ENCODE measurements around the gene UBE3C.
"Not testable (repeated sequence)": the region's sequence is repeated elsewhere in the genome, so short reads cannot be mapped to it uniquely, and the experiment has no call there.

The UBE3C gene

DNA sequence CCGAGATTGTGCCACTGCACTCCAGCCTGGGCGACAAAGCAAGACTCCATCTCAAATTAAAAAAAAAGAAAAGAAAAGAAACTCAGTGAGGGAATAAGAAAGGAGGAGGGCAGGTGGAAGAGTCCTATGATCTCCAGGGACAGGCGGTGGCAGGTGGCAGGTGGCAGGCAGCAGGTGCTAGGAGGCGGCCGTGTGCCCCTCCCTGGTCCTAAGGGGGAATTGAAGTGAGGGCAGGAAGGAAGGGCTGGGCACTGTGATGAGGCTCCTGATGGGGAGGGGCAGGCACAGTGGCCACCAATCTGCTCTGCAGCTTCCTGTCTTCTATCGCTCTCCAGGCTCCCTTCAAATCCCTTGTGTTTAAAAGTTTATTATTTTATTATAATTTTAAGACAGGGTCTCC is 41.2 kb upstream of the UBE3C start:
- H3K4me3 ChIP-seq (ENCODE audit: low read depth, low read length): no peak overlapping the region
- peaks cover 2% of the 10 kb centered on the region for H3K27me3 ChIP-seq (replicated peaks)
- no peak overlapping the region for H3K27ac ChIP-seq
- no peaks in the 10 kb centered on the region for H3K36me3 ChIP-seq (replicated peaks)
- TF ChIP-seq CTCF (IDR thresholded peaks at IDR 0.05; ENCODE audit: low read depth, low read length, missing control alignments): no peak
- DNase-seq: no peak
- in situ Hi-C loops (cut with HindIII; ENCODE audit: low pct_ligation_motif_present, low sequenced_read_pairs): no loop called here

DNA sequence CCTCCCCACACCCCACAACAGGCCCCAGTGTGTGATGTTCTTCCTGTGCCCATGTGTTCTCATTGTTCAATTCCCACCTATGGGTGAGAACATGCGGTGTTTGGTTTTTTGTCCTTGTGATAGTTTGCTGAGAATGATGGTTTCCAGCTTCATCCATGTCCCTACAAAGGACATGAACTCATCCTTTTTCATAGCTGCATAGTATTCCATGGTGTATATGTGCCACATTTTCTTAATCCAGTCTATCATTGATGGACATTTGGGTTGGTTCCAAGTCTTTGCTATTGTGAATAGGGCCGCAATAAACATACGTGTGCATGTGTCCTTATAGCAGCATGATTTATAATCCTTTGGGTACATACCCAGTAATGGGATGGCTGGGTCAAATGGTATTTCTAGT is 38.7 kb upstream of the UBE3C start:
- in situ Hi-C loops (cut with HindIII; ENCODE audit: low pct_ligation_motif_present, low sequenced_read_pairs); H3K36me3 ChIP-seq (replicated peaks); H3K27me3 ChIP-seq (replicated peaks); DNase-seq; H3K27ac ChIP-seq; H3K4me3 ChIP-seq (ENCODE audit: low read depth, low read length): not testable (repeated sequence)

- H3K27me3 ChIP-seq (replicated peaks); DNase-seq; in situ Hi-C loops (cut with HindIII; ENCODE audit: low pct_ligation_motif_present, low sequenced_read_pairs); H3K27ac ChIP-seq; H3K36me3 ChIP-seq (replicated peaks); H3K4me3 ChIP-seq (ENCODE audit: low read depth, low read length): not testable (repeated sequence)
Measured at GRCh38 chr7:157103641-157104040, 35.1 kb upstream of the UBE3C start.

- Histone ChIP-seq H3K4me3 (ENCODE audit: low read depth, low read length) (no peak overlapping the region), H3K27me3 (replicated peaks) (no peaks in the 10 kb centered on the region), H3K36me3 (replicated peaks) (no peaks in the 10 kb centered on the region), H3K27ac (no peak overlapping the region)
- DNase-seq: no peak
- no peak for TF ChIP-seq CTCF (IDR thresholded peaks at IDR 0.05; ENCODE audit: low read depth, low read length, missing control alignments)
- in situ Hi-C loops (cut with HindIII; ENCODE audit: low pct_ligation_motif_present, low sequenced_read_pairs): no loop called here
Measured at GRCh38 chr7:157111311-157111710, 27.4 kb upstream of the UBE3C start.

GRCh38 chr7:157112706-157113105 is 26.0 kb upstream of the UBE3C start:
- in situ Hi-C loops (cut with HindIII; ENCODE audit: low pct_ligation_motif_present, low sequenced_read_pairs): no loop called here
- no peak overlapping the region for H3K27ac ChIP-seq
- H3K4me3 ChIP-seq (ENCODE audit: low read depth, low read length): no peak overlapping the region
- no peaks in the 10 kb centered on the region for H3K36me3 ChIP-seq (replicated peaks)
- DNase-seq: no peak
- no peaks in the 10 kb centered on the region for H3K27me3 ChIP-seq (replicated peaks)
- no peak for TF ChIP-seq CTCF (IDR thresholded peaks at IDR 0.05; ENCODE audit: low read depth, low read length, missing control alignments)

DNA sequence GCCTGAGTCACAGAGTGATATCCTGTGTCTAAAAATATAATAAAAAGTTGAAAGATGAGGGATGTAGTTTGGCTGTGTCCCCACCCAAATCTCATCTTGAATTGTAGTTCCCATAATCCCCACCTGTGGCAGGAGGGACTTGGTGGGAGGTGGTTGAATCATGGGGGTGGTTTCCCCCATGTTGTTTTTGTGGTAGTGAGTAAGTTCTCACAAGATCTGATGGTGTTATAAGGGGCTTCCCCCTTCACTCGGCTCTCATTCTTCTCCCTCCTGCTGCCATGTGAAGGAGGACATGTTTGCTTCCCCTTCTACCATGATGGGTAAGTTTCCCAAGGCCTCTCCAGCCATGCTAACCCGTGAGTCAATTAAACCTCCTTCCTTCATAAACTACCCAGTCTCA is 25.1 kb upstream of the UBE3C start:
- Histone ChIP-seq H3K4me3 (ENCODE audit: low read depth, low read length) (no peak overlapping the region), H3K27me3 (replicated peaks) (no peaks in the 10 kb centered on the region), H3K36me3 (replicated peaks) (no peaks in the 10 kb centered on the region), H3K27ac (no peak overlapping the region)
- in situ Hi-C loops (cut with HindIII; ENCODE audit: low pct_ligation_motif_present, low sequenced_read_pairs): no loop called here
- TF ChIP-seq CTCF (IDR thresholded peaks at IDR 0.05; ENCODE audit: low read depth, low read length, missing control alignments): no peak
- DNase-seq: no peak

DNA sequence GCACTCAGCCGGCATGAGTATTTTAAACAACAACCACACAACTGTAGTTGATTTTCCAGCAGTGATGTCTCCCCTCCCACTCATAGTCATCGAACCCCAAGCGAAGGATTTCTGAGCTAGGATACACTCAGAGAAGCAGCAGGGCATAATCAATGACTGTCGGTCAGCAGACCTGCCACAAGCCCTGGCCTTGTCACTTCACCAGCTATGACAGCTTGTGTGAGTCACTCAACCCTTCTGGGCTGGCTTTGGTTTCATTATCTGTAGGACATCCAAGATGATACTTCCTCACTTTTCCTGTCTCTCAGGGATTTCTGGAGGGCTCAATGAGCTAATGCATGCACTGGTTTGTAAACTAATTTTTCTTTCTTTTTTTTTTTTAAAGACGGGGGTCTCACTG is 22.0 kb upstream of the UBE3C start:
- H3K27ac ChIP-seq: no peak overlapping the region
- H3K36me3 ChIP-seq (replicated peaks): no peaks in the 10 kb centered on the region
- TF ChIP-seq CTCF (IDR thresholded peaks at IDR 0.05; ENCODE audit: low read depth, low read length, missing control alignments): no peak
- in situ Hi-C loops (cut with HindIII; ENCODE audit: low pct_ligation_motif_present, low sequenced_read_pairs): no loop called here
- H3K4me3 ChIP-seq (ENCODE audit: low read depth, low read length): no peak overlapping the region
- DNase-seq: no peak
- H3K27me3 ChIP-seq (replicated peaks): no peaks in the 10 kb centered on the region
